GM23338 (cell line): Measurements from ENCODE around the gene SMIM28.

Source experiments
- EZH2 ChIP-seq: fragments of 200-600 bp; sonication (generic); IDR thresholded peaks from one replicate; pipeline ENCODE4 v1.8.0; 2017; ENCODE audit warnings: antibody characterized with exemption, mild to moderate bottlenecking, low read depth; ENCODE audit not compliant: unreplicated experiment
- EZH2phosphoT487 ChIP-seq: fragments of 200-600 bp; sonication (generic); IDR thresholded peaks from one replicate; pipeline ENCODE4 v1.8.1; 2018; ENCODE audit warnings: antibody characterized with exemption; ENCODE audit not compliant: unreplicated experiment
- JUNB ChIP-seq: IDR thresholded peaks from one replicate; pipeline ENCODE4 v1.6.1; 2016; ENCODE audit warnings: antibody characterized with exemption; ENCODE audit not compliant: unreplicated experiment
- NANOG ChIP-seq: IDR thresholded peaks from 2 replicates; pipeline ENCODE4 v1.6.1; 2016; ENCODE audit warnings: antibody characterized with exemption, borderline replicate concordance
- POLR2AphosphoS5 ChIP-seq: IDR thresholded peaks from 2 replicates; pipeline ENCODE4 v1.6.1; 2016; ENCODE audit warnings: antibody characterized with exemption, low read depth
- STAT1 ChIP-seq: IDR thresholded peaks from one replicate; pipeline ENCODE4 v1.6.1; 2016; ENCODE audit warnings: antibody characterized with exemption; ENCODE audit not compliant: unreplicated experiment
- ZNF114 ChIP-seq: fragments of 250-450 bp; sonication (Bioruptor Pico); IDR thresholded peaks from 2 replicates; pipeline ENCODE4 v1.5.0; 2020; ENCODE audit warnings: mild to moderate bottlenecking, moderate library complexity
- ZNF331 ChIP-seq: fragments of 250-450 bp; sonication (Bioruptor Pico); IDR thresholded peaks from 2 replicates; pipeline ENCODE4 v1.5.0; 2020; ENCODE audit warnings: low read depth, mild to moderate bottlenecking, moderate library complexity
- TF ChIP-seq, protein P1 (sequence below), 2 experiments: fragments of 200-600 bp in 1 of 2; sonication (generic) in 1 of 2; conservative IDR thresholded peaks; 2 replicates each; pipeline versions ENCODE4 v1.5.1 to v1.6.1; 2016 to 2017; ENCODE audit warnings: antibody characterized with exemption in 2 of 2, low read depth in 2 of 2, mild to moderate bottlenecking in 2 of 2, moderate library complexity in 1 of 2
- TF ChIP-seq, protein P2 (sequence below): IDR thresholded peaks from one replicate; pipeline ENCODE4 v1.6.1; 2018; ENCODE audit warnings: antibody characterized with exemption; ENCODE audit not compliant: unreplicated experiment
- TF ChIP-seq, protein P3 (sequence below): IDR thresholded peaks from 2 replicates; pipeline ENCODE4 v1.6.1; 2016; ENCODE audit warnings: antibody characterized with exemption
- TF ChIP-seq, protein P4 (sequence below): fragments of 250-450 bp; sonication (Bioruptor Pico); IDR thresholded peaks from 2 replicates; pipeline ENCODE4 v1.5.0; 2020; ENCODE audit warnings: mild to moderate bottlenecking, moderate library complexity

DNA sequence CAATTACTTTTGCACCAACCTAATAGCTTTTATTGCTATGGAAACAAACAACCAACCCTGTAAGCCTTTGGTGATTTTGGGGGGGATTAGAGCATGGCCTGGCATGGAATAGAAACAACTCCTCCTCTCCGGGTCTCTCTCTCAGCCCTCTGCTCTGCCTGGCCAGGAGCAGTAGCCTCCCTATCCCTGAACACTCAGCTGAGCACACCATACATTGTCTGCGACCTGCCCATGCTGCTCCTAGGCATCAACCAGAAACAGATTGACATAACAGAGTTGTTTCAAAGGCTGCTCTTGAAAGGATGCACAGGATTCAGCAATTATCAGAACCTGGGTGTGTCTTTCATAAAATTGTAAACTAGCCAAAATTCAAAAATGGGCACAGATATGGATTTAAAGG, 29.8 kb upstream of the SMIM28 start:
- TF ChIP-seq, protein P1, sequence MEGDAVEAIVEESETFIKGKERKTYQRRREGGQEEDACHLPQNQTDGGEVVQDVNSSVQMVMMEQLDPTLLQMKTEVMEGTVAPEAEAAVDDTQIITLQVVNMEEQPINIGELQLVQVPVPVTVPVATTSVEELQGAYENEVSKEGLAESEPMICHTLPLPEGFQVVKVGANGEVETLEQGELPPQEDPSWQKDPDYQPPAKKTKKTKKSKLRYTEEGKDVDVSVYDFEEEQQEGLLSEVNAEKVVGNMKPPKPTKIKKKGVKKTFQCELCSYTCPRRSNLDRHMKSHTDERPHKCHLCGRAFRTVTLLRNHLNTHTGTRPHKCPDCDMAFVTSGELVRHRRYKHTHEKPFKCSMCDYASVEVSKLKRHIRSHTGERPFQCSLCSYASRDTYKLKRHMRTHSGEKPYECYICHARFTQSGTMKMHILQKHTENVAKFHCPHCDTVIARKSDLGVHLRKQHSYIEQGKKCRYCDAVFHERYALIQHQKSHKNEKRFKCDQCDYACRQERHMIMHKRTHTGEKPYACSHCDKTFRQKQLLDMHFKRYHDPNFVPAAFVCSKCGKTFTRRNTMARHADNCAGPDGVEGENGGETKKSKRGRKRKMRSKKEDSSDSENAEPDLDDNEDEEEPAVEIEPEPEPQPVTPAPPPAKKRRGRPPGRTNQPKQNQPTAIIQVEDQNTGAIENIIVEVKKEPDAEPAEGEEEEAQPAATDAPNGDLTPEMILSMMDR (conservative IDR thresholded peaks at IDR 0.05; ENCODE audit: low read depth in 2 of 2) = no peak
- TF ChIP-seq EZH2 = no peak
- no peak for TF ChIP-seq POLR2AphosphoS5
- TF ChIP-seq, protein P2, sequence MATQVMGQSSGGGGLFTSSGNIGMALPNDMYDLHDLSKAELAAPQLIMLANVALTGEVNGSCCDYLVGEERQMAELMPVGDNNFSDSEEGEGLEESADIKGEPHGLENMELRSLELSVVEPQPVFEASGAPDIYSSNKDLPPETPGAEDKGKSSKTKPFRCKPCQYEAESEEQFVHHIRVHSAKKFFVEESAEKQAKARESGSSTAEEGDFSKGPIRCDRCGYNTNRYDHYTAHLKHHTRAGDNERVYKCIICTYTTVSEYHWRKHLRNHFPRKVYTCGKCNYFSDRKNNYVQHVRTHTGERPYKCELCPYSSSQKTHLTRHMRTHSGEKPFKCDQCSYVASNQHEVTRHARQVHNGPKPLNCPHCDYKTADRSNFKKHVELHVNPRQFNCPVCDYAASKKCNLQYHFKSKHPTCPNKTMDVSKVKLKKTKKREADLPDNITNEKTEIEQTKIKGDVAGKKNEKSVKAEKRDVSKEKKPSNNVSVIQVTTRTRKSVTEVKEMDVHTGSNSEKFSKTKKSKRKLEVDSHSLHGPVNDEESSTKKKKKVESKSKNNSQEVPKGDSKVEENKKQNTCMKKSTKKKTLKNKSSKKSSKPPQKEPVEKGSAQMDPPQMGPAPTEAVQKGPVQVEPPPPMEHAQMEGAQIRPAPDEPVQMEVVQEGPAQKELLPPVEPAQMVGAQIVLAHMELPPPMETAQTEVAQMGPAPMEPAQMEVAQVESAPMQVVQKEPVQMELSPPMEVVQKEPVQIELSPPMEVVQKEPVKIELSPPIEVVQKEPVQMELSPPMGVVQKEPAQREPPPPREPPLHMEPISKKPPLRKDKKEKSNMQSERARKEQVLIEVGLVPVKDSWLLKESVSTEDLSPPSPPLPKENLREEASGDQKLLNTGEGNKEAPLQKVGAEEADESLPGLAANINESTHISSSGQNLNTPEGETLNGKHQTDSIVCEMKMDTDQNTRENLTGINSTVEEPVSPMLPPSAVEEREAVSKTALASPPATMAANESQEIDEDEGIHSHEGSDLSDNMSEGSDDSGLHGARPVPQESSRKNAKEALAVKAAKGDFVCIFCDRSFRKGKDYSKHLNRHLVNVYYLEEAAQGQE = no peak
- TF ChIP-seq, protein P3, sequence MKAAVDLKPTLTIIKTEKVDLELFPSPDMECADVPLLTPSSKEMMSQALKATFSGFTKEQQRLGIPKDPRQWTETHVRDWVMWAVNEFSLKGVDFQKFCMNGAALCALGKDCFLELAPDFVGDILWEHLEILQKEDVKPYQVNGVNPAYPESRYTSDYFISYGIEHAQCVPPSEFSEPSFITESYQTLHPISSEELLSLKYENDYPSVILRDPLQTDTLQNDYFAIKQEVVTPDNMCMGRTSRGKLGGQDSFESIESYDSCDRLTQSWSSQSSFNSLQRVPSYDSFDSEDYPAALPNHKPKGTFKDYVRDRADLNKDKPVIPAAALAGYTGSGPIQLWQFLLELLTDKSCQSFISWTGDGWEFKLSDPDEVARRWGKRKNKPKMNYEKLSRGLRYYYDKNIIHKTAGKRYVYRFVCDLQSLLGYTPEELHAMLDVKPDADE = no peak
- TF ChIP-seq JUNB = no peak
- no peak for TF ChIP-seq EZH2phosphoT487
- no peak for TF ChIP-seq STAT1
- no peak for TF ChIP-seq NANOG
- TF ChIP-seq ZNF331 (CRISPR knock-in tag) = no peak
- TF ChIP-seq, protein P4, sequence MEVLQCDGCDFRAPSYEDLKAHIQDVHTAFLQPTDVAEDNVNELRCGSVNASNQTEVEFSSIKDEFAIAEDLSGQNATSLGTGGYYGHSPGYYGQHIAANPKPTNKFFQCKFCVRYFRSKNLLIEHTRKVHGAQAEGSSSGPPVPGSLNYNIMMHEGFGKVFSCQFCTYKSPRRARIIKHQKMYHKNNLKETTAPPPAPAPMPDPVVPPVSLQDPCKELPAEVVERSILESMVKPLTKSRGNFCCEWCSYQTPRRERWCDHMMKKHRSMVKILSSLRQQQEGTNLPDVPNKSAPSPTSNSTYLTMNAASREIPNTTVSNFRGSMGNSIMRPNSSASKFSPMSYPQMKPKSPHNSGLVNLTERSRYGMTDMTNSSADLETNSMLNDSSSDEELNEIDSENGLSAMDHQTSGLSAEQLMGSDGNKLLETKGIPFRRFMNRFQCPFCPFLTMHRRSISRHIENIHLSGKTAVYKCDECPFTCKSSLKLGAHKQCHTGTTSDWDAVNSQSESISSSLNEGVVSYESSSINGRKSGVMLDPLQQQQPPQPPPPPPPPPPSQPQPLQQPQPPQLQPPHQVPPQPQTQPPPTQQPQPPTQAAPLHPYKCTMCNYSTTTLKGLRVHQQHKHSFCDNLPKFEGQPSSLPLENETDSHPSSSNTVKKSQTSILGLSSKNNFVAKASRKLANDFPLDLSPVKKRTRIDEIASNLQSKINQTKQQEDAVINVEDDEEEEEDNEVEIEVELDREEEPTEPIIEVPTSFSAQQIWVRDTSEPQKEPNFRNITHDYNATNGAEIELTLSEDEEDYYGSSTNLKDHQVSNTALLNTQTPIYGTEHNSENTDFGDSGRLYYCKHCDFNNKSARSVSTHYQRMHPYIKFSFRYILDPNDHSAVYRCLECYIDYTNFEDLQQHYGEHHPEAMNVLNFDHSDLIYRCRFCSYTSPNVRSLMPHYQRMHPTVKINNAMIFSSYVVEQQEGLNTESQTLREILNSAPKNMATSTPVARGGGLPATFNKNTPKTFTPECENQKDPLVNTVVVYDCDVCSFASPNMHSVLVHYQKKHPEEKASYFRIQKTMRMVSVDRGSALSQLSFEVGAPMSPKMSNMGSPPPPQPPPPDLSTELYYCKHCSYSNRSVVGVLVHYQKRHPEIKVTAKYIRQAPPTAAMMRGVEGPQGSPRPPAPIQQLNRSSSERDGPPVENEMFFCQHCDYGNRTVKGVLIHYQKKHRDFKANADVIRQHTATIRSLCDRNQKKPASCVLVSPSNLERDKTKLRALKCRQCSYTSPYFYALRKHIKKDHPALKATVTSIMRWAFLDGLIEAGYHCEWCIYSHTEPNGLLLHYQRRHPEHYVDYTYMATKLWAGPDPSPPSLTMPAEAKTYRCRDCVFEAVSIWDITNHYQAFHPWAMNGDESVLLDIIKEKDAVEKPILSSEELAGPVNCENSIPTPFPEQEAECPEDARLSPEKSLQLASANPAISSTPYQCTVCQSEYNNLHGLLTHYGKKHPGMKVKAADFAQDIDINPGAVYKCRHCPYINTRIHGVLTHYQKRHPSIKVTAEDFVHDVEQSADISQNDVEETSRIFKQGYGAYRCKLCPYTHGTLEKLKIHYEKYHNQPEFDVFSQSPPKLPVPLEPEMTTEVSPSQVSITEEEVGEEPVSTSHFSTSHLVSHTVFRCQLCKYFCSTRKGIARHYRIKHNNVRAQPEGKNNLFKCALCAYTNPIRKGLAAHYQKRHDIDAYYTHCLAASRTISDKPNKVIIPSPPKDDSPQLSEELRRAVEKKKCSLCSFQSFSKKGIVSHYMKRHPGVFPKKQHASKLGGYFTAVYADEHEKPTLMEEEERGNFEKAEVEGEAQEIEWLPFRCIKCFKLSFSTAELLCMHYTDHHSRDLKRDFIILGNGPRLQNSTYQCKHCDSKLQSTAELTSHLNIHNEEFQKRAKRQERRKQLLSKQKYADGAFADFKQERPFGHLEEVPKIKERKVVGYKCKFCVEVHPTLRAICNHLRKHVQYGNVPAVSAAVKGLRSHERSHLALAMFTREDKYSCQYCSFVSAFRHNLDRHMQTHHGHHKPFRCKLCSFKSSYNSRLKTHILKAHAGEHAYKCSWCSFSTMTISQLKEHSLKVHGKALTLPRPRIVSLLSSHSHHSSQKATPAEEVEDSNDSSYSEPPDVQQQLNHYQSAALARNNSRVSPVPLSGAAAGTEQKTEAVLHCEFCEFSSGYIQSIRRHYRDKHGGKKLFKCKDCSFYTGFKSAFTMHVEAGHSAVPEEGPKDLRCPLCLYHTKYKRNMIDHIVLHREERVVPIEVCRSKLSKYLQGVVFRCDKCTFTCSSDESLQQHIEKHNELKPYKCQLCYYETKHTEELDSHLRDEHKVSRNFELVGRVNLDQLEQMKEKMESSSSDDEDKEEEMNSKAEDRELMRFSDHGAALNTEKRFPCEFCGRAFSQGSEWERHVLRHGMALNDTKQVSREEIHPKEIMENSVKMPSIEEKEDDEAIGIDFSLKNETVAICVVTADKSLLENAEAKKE = no peak
- TF ChIP-seq ZNF114 (CRISPR knock-in tag) = no peak
